RCC 7860 (cell line): ENCODE results near the gene FGR.
A peak's percentile ranks its signal among the peaks of the same experiment; 100 is the strongest.
"Not testable (repeated sequence)": the region's sequence is repeated elsewhere in the genome, so short reads cannot be mapped to it uniquely, and the experiment has no call there.

ENCODE experiments used
- DNase-seq: peaks from one replicate; pipeline ENCODE4 v3.0.0-alpha.2; 2015; ENCODE audit warnings: low spot score
- FAIRE-seq: peaks from 2 replicates; lab custom pipeline; 2012; peaks lifted over from hg19 to GRCh38; lab: Jason Lieb, UNC

Gene FGR

DNA sequence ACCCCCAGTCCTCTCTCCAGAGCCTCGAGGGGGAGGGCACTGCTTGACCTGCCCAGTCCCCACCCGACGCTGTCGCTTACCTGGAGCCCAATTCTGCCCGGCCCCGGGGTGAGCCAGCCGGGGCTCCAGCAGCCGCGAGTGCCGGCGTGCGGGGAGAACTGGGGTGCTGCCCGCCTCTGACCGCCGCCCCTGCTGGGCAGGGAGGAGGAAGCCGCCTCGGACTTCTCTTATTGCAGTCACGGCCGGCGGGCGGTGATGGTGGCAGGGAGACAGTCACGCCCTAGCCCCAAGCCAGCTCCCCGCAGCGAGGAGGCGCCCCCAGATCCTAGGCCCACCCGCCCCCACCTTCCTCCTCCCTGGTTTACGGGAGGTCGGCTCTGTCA is at the start of gene FGR:
Gene FGR (minus strand): TSS at position 201 of the 383 bp plus-strand sequence. CDS start 11,269 bp downstream, outside the sequence.
- DNase-seq (no peak), FAIRE-seq (no peak)

DNA sequence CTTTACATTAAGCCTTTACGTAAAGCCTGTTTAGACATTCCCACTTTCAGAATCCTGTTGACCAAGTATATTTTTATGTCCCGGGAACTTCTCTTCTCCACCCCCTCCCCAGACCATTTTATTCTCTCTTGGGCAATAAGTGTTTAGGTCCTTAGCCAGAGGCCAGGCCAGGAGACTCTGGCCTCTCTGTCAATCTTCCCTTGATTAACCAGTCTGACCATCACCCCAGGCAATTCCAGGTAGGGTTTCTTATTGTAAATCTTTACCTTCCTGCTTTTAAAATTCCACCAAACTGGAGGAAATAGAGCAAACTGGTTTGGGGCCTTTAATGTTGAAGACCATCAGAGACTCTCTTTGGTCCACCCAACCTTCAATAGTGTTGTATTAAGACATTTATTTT is 49.2 kb upstream of the FGR start:
- no peak for DNase-seq
- no peak for FAIRE-seq

DNA sequence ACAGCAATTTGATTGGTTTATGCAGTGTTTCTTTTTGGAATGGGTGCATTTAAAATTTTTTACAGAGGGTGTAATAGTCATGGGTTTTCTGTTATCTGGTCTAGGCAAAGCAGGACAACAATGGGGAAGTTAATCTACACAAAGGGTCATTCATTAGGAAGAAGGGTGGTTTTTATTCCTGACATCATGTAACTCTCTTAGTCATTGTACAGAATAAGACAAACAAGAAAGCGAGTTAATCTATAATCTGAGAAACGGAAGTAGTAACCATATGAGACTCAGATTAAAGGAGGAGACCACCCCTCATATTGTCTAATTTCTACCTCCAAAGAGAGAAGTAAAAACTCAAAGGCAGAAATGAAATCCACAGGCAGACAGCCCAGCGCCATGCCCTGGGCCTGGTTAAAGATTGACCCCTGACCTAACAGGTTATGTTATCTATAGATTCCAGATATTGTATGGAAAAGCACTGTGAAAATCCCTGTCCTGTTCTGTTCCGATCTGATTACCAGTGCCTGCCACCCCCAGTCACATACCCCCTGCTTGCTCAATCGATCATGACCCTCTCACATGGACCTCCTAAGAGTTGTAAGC is 47.5 kb upstream of the FGR start:
- no peak for DNase-seq
- no peak for FAIRE-seq

DNA sequence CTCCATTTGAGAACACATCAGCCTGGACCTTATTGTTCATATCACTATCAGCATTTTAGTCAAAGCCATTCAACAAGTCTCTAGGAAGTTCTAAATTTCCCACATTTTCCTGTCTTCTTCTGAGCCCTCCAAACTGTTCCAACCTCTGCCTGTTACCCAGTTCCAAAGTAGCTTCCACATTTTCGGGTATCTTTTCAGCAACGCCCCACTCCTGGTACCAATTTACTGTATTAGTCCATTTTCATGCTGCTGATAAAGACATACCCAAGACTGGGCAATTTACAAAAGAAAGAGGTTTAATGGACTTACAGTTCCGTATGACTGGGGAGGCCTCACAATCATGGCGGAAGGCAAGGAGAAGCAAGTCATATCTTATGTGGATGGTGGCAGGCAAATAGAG is 46.6 kb upstream of the FGR start:
- not testable (repeated sequence) for FAIRE-seq, DNase-seq

DNA sequence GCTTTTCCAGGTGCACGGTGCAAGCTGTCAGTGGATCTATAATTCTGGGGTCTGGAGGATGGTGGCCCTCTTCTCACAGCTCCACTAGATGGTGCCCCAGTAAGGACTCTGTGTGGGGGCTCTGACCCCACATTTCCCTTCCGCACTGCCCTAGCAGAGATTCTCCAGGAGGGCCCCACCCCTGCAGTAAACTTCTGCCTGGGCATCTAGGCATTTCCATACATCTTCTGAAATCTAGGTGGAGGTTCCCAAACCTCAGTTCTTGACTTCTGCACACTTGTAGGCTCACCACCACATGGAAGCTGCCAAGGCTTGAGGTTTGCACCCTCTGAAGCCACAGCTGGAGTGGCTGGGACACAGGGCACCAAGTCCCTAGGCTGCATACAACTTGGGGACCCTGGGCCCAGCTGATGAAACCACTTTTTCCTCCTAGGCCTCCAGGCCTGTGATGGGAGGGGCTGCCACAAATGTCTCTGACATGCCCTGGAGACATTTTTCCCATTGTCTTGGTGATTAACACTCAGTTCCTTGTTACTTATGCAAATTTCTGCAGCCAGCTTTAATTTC is 45.3 kb upstream of the FGR start:
- DNase-seq, FAIRE-seq: not testable (repeated sequence)

DNA sequence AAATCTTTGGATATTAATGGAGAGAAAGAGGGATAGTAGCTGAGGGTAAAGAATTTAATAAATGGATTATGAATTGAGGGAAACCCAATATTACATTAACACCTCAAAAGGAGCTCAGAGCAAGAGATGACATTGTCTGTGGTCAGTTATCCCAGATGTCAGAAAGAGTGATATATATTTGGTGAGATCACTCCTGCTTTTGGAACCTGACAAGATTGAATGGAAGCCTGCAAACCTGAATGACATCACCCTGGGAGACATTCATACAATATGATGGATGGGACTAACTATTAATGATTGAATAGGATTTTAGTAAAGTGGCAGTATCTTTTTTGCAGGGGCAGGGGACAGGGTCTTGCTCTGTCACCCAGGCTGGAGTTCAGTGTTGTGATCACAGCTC is 43.8 kb upstream of the FGR start:
- FAIRE-seq (no peak), DNase-seq (no peak)

DNA sequence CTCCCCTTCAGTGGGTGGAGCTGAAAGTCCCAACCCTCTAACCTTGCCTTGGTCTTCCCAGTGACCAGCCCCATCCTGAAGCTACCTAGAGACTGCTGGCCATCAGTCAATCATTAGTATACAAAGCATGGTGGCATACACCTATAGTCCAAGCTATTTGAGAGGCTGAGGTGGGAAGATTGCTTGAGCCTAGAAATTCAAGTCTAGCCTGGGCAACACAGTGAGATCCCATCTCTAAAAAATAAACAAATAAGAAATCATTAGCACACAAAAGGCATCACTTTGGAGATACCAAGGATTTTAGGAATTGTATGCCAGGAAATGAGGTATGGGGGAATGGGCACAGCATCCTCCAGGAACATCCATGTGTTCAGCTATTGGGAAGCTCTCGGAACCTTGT is 41.4 kb upstream of the FGR start:
- no peak for DNase-seq
- FAIRE-seq: no peak

DNA sequence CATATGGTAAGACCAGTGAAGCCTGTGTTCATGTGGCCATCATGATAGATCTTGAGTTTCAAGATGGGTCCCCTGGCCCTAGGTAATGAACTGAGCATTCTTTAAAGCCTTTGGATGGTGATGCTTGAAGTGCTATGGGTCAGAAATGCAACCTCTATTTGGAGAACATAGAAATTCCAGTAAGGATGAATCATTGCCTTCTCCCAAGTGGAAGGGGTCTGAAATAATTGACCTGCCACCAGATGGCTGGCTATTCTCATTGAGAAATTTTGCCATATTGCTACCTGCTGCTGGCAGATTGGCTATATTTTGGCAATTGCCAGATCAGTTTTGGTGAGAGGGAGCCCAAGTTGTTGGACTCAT is 37.7 kb upstream of the FGR start:
- FAIRE-seq (no peak), DNase-seq (no peak)

DNA sequence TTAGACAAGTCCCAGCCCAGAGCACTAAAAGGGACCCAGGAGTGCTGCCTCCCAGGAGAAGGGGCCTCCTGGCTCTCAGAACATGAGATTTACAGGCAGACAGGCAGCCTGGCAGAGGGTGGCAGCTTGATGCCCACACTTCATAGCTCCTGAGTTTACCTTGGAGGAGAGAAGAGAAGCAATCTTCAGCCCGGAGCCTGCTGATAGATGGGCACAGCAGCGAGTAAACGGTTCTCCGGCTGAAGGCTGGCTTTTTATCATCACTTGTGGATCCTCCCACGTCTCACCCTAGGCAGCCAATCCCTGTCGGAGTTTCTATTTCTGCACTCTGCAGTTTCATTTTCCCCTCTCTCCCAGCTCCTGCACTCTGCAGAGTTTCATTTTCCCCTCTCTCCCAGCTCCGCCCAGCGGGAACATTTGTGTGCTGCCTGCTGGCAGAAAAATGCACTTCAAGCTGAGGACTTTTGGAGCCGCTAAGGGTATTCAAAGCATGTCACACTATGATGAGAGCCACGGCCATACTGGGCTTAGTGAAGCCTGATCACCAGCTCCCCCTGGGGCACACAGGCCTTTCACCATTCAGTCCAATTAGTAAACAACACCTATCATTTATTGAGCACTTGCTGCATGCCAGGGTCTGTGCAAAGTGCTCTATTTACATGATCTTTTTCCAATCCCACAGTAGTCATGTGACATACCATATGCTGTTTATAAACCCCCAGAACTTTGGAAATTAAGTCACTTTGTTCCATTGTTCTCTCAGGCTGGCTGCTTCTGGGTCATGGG is 37.2 kb upstream of the FGR start, which contains the start of gene IFI6:
Gene IFI6 (minus strand): TSS at position 229 of the 786 bp plus-strand sequence. CDS start 2,878 bp downstream, outside the sequence.
- peak; percentile 92 for FAIRE-seq
- DNase-seq: peak; percentile 91

DNA sequence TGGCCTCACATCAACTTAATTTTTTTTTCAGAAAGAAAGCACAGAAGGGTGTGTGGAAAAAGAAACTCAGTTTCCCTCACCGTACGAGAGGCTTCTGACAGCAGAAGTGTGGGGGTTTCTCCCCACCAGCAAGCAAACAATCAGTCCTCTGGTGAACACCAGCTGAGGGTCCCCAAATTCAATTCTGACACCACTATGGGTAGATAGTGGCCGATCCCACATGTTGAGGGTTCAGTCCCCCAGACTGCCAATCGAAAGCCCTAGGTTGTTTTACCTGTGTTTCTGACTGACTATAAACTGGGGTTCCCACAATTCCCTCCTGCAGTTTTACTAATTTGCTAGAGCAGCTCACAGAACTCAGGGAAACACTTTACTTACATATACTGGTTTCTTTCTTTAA is 34.9 kb upstream of the FGR start:
- DNase-seq (no peak), FAIRE-seq (no peak)

DNA sequence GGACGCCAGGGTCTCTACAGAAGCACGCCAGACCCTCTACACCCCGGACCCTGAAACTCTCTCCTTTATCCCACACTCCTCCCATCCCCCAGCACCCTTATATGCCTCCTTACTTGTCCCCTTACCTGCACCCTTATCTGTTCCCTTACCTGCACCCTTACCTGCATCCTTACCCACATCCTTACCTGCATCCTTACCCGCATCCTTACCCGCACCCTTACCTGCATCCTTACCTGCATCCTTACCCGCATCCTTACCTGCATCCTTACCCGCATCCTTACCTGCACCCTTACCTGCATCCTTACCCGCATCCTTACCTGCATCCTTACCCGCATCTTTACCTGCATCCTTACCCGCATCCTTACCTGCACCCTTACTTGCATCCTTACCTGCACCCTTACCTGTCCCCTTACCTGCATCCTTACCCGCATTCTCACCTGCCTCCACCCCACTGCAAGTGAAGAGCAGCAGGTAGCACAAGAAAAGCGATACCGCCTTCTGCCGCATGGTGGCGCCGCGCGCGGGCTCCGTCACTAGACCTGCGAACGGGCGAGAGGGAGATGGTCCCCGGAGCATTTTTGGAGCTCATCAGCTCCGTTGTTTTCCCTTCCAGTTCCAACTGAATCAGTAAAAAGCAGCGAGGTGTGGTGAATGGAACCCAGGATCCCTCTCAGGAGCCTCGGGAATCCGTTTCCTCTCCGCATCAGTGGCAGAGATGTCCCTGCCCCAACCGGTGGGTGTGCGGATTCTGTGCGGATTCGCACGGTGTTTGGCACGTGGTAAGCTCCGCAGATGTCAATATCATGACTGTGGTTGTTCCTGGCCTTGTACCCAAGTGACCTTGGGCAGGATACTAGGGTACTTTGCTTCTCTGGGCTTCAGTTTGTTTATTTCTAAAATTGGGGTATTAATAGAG is 34.1 kb upstream of the FGR start:
- DNase-seq: no peak

DNA sequence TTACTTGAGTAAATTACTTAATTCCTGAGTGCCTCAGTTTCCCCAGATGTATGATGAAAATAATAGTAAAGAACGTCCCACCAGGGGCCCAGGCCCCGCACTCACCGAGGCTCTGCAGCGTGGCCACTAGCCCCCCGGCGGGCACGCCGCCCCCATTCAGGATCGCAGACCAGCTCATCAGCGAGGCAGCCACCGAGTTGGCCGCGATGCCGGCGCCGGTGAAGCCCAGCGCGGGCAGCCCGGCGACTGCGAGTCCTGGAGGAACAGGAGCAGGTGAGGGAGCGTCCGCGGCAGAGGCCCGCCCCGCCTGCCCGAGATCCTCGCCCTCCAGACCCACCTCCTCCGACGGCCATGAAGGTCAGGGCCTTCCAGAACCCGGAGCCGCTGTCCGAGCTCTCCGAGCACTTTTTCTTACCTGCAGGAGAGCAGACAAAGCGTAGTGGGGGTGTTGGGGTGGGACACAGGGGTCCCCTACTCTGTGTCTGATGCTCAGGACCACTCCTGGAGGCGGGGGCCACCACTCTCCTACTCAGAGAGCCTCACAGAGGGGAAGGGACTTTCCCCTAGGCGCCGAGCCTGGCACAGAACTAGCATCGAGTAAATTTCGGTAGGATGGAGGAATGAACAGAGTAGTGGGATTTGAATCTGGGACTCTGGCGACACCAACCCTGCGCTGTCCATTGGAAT is 33.3 kb upstream of the FGR start:
- FAIRE-seq: no peak

More for the DNA sequence above, 34.1 kb upstream of the FGR start:
- FAIRE-seq: no peak

DNA sequence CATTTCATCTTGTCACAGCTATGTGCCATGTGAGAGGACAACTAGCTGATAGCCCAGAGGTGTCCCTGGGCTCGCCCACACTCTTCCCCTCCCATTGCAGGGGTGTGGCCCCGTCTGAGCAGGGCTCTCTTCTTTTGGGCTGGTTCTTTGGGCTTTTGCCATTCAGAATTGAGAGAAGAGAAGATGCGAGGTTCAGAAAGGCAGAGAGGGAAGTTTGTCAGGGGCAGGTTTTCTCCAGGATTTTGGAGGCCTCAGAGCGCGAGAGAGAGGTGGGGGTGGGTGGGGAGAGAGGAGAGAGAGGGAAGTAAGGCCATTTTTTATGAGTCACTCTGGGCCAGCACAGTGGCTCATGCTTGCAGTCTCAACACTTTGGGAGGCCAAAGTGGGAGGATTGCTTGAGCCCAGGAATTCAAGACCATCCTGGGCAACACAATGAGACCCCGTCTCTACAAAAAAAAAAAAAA is 31.8 kb upstream of the FGR start:
- DNase-seq (no peak), FAIRE-seq (no peak)

More for the DNA sequence above, 33.3 kb upstream of the FGR start:
- no peak for DNase-seq

DNA sequence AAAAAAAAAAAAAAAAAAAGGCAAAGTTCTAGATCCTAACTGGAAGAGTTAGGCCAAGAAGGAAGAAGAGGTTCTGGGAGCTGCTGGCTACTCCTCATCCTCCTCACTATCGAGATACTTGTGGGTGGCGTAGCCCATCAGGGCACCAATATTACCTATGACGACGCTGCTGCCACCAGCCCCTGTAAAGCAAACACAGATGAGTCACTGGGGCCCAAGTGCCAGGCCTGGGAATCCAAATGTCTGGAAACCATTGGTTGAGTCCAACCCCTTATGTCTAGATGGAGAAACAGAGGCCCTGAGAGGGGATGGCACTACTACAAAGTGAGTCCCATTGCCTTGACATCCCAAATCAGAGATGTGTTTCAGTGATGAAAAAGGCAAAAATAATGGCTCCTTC is 31.3 kb upstream of the FGR start:
- FAIRE-seq (no peak), DNase-seq (no peak)

DNA sequence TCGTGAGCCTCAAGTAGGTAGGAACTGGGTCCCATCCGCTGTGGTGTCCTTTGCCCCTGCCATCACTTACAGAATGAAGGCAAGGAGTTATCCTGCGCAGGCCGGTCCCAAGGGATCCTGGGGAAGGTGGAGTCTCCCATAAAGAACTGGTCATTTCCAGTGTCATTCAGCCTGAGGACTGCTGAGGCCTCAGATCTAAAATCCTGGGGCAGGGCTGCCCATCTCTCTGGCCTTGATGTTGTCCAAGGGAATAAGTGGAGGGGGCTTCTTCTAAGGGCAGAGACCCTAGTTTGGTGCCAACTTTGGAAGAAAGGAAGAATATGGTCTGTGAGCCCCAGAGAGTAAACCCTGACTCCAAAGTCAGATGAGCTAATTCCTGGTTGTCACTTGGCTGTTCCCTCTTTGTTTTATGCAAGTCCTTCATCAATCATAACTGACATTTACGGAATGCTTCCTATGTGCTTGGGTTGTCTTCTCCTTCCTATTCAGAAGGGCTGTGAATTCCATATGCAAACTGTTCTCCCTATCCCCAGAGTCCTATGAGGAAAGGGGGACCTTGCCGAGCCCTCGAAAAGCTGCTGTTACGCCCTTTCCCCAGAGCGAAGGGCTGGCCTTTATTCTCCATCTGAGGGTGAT is 30.1 kb upstream of the FGR start:
- no peak for DNase-seq
- no peak for FAIRE-seq

DNA sequence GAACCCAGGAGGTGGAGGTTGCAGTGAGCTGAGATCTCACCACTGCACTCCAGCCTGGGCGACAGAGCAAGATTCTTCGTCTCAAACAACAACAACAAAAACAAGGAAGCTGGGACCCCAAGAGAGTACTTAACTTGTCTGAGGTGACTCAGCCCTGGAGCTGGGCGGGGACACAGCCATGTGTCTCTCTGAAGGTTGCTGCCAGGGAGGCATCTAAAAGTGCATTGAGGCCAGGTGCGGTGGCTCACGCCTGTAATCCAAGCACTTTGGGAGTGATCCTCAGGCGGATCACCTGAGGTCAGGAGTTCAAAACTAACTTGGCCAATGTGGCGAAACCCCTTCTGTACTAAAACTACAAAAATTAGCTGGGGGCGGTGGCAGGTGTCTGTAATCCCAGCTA is 29.3 kb upstream of the FGR start:
- no peak for FAIRE-seq
- no peak for DNase-seq

DNA sequence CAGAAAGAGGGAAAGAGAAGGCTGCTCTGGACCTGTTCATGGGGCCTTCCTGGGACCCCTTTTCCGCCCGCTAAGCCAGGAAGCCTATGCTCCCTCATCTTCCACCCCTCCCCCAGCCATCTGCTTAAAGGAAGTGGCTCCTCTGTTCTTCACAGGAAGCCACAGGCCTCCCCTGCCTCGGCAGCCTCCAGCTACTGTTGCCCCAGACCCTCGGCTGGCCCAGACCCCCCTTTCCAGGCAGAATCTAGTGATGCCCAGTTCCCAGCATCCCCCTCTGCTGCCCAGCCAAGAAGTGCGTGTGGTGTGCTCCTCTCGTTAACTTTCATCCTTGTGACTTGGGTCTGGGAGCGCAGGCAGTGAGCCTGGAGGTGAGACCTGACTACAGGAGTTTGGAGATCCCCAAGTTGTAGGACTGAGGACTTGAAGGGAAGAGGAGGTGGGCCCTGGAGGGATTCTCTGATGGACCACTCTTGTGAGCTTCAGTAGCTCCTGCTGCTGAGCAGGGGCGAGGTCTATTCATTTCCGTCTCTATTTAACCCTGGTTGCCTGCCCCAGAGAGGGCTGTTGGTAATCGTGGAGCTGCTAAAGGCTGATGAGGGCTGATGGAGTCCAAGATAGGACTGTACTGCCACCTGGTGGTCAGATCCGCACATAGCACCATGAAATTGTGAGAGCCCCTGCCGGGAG is 27.9 kb upstream of the FGR start:
- DNase-seq (peak; percentile 63), FAIRE-seq (peak; percentile 41)

DNA sequence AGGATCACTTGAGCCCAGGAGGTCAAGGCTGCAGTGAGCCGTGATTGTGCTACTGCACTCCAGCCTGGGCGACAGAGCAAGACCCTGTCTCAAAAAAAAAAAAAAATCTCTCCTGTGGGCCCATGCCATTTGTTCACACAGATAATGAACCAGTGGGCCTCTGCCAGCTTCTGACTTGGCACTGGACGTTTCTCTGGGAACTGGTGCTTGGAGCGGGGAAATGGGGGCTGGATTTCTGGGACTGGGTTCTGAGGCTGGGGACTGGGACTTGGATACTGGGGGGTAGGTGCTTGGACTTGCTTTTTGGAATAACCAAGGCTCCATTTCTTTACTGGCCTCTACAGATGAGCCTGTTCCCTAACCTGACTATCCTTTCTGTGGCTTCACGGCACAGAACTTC is 27.3 kb upstream of the FGR start:
- FAIRE-seq (no peak), DNase-seq (no peak)

DNA sequence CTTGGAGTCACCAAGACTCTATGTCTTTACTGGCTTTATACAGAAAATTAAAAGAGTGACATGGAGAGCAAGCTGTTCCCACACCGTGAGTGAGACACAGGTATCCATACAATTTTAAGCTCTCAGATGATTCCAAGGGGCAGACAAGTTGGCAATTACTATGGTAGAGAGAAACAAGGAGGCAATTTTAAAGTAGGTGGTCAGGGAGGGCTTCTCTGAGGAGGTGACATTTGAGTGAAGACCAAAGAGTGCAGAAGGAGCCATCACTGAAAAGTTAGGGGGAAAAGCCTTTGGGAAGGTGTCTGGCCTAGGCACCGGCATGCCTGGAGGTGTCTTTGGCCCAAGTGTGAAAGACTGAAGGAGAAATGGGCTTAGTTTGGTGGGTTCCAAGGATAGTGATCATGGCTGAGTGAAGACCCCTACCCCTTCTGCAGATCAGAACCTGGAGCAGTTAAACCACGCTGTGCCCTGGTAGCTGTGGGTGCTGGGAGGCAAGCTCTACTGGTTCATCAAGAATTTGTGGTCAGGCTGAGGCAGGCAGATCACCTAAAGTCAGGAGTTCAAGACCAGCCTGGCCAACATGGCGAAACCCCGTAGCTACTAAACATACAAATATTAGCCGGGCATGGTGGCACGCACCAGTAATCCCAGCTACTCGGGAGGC is 26.6 kb upstream of the FGR start:
- FAIRE-seq: no peak
- DNase-seq: no peak
